Thymus (tissue), 11 donors: ENCODE results near the gene HACD2. TPM values are rescaled to one million over a fixed set of nuclear protein-coding genes. Genes with fewer than 3 reads are reported as not detected.
A peak's percentile ranks its signal among the peaks of the same experiment; 100 is the strongest.

Source experiments
- DNase-seq, 9 donors: peaks; one replicate each; pipeline ENCODE4 v3.0.0-alpha.2; 2013; ENCODE audit warnings: low spot score in 9 of 9, low read depth in 6 of 9, missing footprints in 1 of 9
- H3K27ac ChIP-seq, 2 donors: one replicate each; pipeline ENCODE4 v1.5.1; 2013; ENCODE audit warnings: control low read depth in 1 of 2, low read depth in 1 of 2, low read length in 1 of 2, mild to moderate bottlenecking in 1 of 2, moderate library complexity in 1 of 2
- H3K27me3 ChIP-seq, 2 donors: one replicate each; pipeline ENCODE4 v1.5.1; 2013; ENCODE audit warnings: low read length in 1 of 2; ENCODE audit not compliant: control insufficient read depth in 2 of 2, insufficient read depth in 1 of 2
- H3K36me3 ChIP-seq, 2 donors: one replicate each; pipeline ENCODE4 v1.5.1; 2013; ENCODE audit warnings: low read length in 1 of 2, mild to moderate bottlenecking in 1 of 2, moderate library complexity in 1 of 2; ENCODE audit not compliant: control insufficient read depth in 2 of 2, insufficient read depth in 2 of 2
- H3K4me1 ChIP-seq, 2 donors: one replicate each; pipeline ENCODE4 v1.5.1; 2013; ENCODE audit warnings: low read length in 2 of 2; ENCODE audit not compliant: control insufficient read depth in 2 of 2, insufficient read depth in 2 of 2
- H3K4me3 ChIP-seq, 2 donors: one replicate each; pipeline ENCODE4 v1.5.1; 2013; ENCODE audit warnings: low read length in 2 of 2, control low read depth in 1 of 2, mild to moderate bottlenecking in 1 of 2
- H3K9me3 ChIP-seq, 2 donors: one replicate each; pipeline ENCODE4 v1.5.1; 2013; ENCODE audit warnings: low read length in 1 of 2, mild to moderate bottlenecking in 1 of 2; ENCODE audit not compliant: control insufficient read depth in 2 of 2, insufficient read depth in 1 of 2
- WGBS: extraction: QIAGEN DNeasy Blood & Tissue Kit; methylation state at CpG from one replicate; pipeline ENCODE4 v1.1.7; 2013; 5-methylcytosine and 5-hydroxymethylcytosine counted together
- polyA plus RNA-seq: library from polyadenylated mRNA; stranded (reverse); fragments of 200-250 nt; gene quantifications from one replicate; pipeline ENCODE4 v1.2.3, GENCODE V29; 2013
- total RNA-seq: library from RNA; stranded (reverse); fragments of 120-200 nt; gene quantifications from one replicate; pipeline ENCODE4 v1.2.4, GENCODE V29; 2013
- donor health status: healthy.

HACD2 gene
- total and polyA plus RNA-seq, 2 donors = 12.2 to 16.1 TPM

DNA sequence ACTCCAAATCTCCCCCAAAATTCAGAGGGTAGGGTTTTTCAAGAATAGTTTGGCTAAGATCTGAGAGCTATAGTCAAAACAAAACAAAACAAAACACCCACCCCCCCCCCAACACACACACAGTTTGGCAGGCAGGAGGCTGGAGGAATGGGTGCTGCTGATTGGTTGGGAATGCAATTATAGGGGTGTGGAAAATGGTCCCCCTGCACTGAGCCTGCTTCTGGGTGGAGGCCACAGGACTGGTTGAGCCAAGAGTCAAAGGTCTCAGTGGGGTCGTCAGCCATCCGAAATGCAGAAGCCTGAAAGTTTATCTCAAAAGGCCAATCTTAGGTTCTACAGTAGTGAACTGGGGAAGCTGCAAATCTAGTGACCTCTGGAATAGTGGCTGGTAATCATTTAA, 2.5 kb upstream of the HACD2 start:
- DNase-seq = no peak
- no peak overlapping the region for H3K27ac ChIP-seq
- H3K27me3 ChIP-seq = peaks cover 0 to 7% of the 10 kb centered on the region in 2 donors
- H3K4me3 ChIP-seq = no peak overlapping the region
- peaks cover 2 to 14% of the 10 kb centered on the region in 2 donors for H3K4me1 ChIP-seq
- H3K36me3 ChIP-seq = peaks cover 0 to 4% of the 10 kb centered on the region in 2 donors
- WGBS = 96% methylated on average over 2 of the region's 2 CpGs
- H3K9me3 ChIP-seq = peaks cover 3 to 22% of the 10 kb centered on the region in 2 donors

- no peak overlapping the region for H3K27ac ChIP-seq
- peaks cover 0 to 4% of the 10 kb centered on the region in 2 donors for H3K36me3 ChIP-seq
- peaks cover 0 to 7% of the 10 kb centered on the region in 2 donors for H3K27me3 ChIP-seq
- H3K9me3 ChIP-seq = peaks cover 3 to 22% of the 10 kb centered on the region in 2 donors
- no peak overlapping the region for H3K4me3 ChIP-seq
- 95% methylated on average over 2 of the region's 2 CpGs for WGBS
- H3K4me1 ChIP-seq = peaks cover 2 to 14% of the 10 kb centered on the region in 2 donors
- no peak for DNase-seq
Observed at GRCh38 chr3:123586968-123587367, 2.1 kb upstream of the HACD2 start.

GRCh38 chr3:123586131-123586530, 1.3 kb upstream of the HACD2 start:
- Histone ChIP-seq H3K9me3 (peaks cover 3 to 21% of the 10 kb centered on the region in 2 donors), H3K27me3 (peaks cover 0 to 7% of the 10 kb centered on the region in 2 donors), H3K4me1 (peaks cover 2 to 14% of the 10 kb centered on the region in 2 donors), H3K27ac (peak overlapping the region in 1 of 2 donors; percentile 4), H3K4me3 (peak overlapping the region; percentile 98 to 99), H3K36me3 (peaks cover 0 to 4% of the 10 kb centered on the region in 2 donors)
- 4% methylated on average over 10 of the region's 10 CpGs for WGBS
- DNase-seq = peak in 4 of 9 donors; percentile 10 to 56 (median 34)

GRCh38 chr3:123584284-123584987, 417 bp downstream of the HACD2 start:
- Histone ChIP-seq H3K4me3 (peak overlapping the region; percentile 98 to 99), H3K9me3 (peaks cover 0 to 5% of the 10 kb centered on the region in 2 donors), H3K4me1 (peaks cover 2 to 14% of the 10 kb centered on the region in 2 donors), H3K36me3 (peaks cover 0 to 3% of the 10 kb centered on the region in 2 donors), H3K27ac (peak overlapping the region in 1 of 2 donors; percentile 81), H3K27me3 (peaks cover 0 to 7% of the 10 kb centered on the region in 2 donors)
- WGBS = under 1% methylated on average over 65 of the region's 65 CpGs
- DNase-seq = peak in 5 of 9 donors; percentile 5 to 35 (median 18)

DNA sequence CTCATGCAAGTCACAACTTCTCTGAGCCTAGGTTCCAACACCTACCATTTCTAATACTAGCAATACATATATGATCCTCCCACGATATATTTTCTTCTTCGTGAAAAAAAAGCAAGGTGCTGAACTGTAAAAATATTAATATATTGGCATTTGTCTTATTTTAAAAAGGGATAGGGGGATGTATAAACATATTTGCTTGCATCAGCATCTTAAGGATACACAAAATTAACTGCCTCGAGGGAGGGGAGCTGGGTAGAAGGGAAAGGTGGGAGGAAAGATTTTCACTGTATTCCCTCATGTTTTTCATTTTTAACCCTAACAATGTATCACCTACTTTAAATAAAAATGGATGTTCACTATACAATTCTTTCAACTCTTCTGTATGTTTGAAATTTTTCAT, 1.3 kb downstream of the HACD2 start:
- Histone ChIP-seq H3K4me1 (peaks cover 2 to 14% of the 10 kb centered on the region in 2 donors), H3K9me3 (peaks cover 0 to 5% of the 10 kb centered on the region in 2 donors), H3K4me3 (no peak overlapping the region), H3K27ac (no peak overlapping the region), H3K36me3 (peaks cover 0 to 6% of the 10 kb centered on the region in 2 donors), H3K27me3 (peaks cover 0 to 7% of the 10 kb centered on the region in 2 donors)
- no peak for DNase-seq
- WGBS = 91% methylated on average over 3 of the region's 3 CpGs

- H3K36me3 ChIP-seq = peaks cover 0 to 6% of the 10 kb centered on the region in 2 donors
- DNase-seq = no peak
- peaks cover 0 to 5% of the 10 kb centered on the region in 2 donors for H3K9me3 ChIP-seq
- H3K27me3 ChIP-seq = peaks cover 0 to 7% of the 10 kb centered on the region in 2 donors
- no peak overlapping the region for H3K27ac ChIP-seq
- peaks cover 2 to 14% of the 10 kb centered on the region in 2 donors for H3K4me1 ChIP-seq
- no peak overlapping the region for H3K4me3 ChIP-seq
- WGBS = 99% methylated on average over 3 of the region's 3 CpGs
Observed at GRCh38 chr3:123582315-123582714, 2.5 kb downstream of the HACD2 start.

DNA sequence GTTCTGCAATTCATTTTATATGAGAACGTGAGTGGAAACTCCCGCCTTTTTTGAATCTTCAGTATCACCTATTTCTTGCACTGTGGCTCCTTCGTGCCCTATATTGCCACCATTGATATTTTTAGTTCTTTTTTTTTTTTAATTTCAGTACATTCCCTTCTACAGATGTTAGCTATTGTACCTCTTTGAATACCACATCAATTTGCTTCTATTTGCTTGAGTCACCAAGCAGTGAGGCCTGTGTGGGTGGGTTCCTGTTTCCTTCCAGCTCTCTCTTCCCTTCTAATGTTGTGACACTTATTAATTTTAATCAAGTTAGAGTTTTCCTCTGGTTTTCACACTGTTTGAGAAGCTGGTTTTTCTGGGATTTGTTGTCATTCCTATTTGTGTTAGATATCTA, 8.7 kb downstream of the HACD2 start:
- H3K27me3 ChIP-seq = no peaks in the 10 kb centered on the region
- H3K4me1 ChIP-seq = no peaks in the 10 kb centered on the region
- H3K36me3 ChIP-seq = peaks cover 0 to 6% of the 10 kb centered on the region in 2 donors
- DNase-seq = no peak
- no peak overlapping the region for H3K27ac ChIP-seq
- H3K9me3 ChIP-seq = no peaks in the 10 kb centered on the region
- 87% methylated on average over 3 of the region's 3 CpGs for WGBS
- no peak overlapping the region for H3K4me3 ChIP-seq

- Histone ChIP-seq H3K4me3 (no peak overlapping the region), H3K27ac (no peak overlapping the region), H3K4me1 (no peaks in the 10 kb centered on the region), H3K27me3 (no peaks in the 10 kb centered on the region), H3K9me3 (no peaks in the 10 kb centered on the region), H3K36me3 (peaks cover 0 to 3% of the 10 kb centered on the region in 2 donors)
- no peak for DNase-seq
- 72% methylated on average over 2 of the region's 2 CpGs for WGBS
Observed at GRCh38 chr3:123571973-123572365, 12.9 kb downstream of the HACD2 start.

DNA sequence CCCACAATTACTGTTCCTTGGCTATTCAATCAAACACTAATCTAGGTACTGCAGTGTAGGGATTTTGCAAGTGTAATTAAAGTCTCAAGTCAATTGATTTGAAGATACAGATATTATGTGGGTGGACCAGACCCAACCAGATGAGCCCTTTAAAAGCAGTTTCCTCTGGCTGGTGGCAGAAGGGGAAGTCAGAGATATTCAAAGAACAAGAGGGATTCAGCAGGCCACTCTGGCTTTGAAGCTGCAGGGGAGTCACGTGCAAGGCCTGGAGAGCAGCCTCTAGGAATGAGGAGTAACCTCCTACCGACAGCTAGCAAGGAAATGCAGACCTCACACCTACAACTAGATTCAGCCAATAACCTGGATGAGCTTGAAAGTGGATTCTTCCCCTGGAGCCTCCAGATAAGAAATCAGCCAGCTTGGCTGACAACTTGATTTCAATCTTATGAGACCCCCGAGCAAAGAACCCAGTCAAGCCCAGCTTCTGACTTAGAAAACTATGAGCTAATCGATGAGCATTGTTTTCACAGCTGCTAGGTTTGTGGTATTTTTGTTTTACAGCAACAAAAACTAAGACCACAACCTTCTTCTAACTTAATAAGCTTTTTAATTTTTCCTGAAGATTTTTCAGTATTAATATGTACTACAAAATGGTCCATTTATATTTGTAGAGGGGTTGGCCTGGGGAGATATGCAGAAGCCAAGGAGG, 13.4 kb downstream of the HACD2 start:
- no peak overlapping the region for H3K27ac ChIP-seq
- no peak overlapping the region for H3K4me3 ChIP-seq
- H3K4me1 ChIP-seq = no peaks in the 10 kb centered on the region
- no peak for DNase-seq
- peaks cover 0 to 6% of the 10 kb centered on the region in 2 donors for H3K36me3 ChIP-seq
- WGBS = 60% methylated on average over 4 of the region's 4 CpGs
- no peaks in the 10 kb centered on the region for H3K27me3 ChIP-seq
- no peaks in the 10 kb centered on the region for H3K9me3 ChIP-seq
